GM23248 (cell line): Measurements from ENCODE around the gene ZNF429. TPM values are rescaled to one million over a fixed set of nuclear protein-coding genes. Genes with fewer than 3 reads are reported as not detected.

Source experiments
- DNase-seq: peaks from one replicate; pipeline ENCODE4 v3.0.0-alpha.2; 2015
- H2AFZ ChIP-seq: fragments of 200-600 bp; sonication (generic); 2 replicates; pipeline ENCODE4 v1.6.1; 2016; ENCODE audit warnings: antibody characterized with exemption
- H3F3A ChIP-seq: fragments of 200-600 bp; sonication (generic); 2 replicates; pipeline ENCODE4 v1.6.1; 2016; ENCODE audit warnings: mild to moderate bottlenecking, antibody characterized with exemption, mixed run types; ENCODE audit not compliant: insufficient read depth
- H3K27ac ChIP-seq: fragments of 200-600 bp; sonication (generic); 2 replicates; pipeline ENCODE4 v1.5.1; 2016; ENCODE audit warnings: mild to moderate bottlenecking
- H3K27me3 ChIP-seq: fragments of 200-600 bp; sonication (generic); replicated peaks from 2 replicates; pipeline ENCODE4 v1.6.1; 2016; ENCODE audit warnings: mild to moderate bottlenecking; ENCODE audit not compliant: insufficient read depth
- H3K36me3 ChIP-seq: fragments of 200-600 bp; sonication (generic); 2 replicates; pipeline ENCODE4 v1.6.1; 2016; ENCODE audit warnings: low read depth, mild to moderate bottlenecking
- H3K4me1 ChIP-seq: fragments of 200-600 bp; sonication (generic); 2 replicates; pipeline ENCODE4 v1.6.1; 2016; ENCODE audit warnings: mild to moderate bottlenecking; ENCODE audit not compliant: insufficient read depth
- H3K4me2 ChIP-seq: fragments of 200-600 bp; sonication (generic); one replicate; pipeline ENCODE4 v1.6.1; 2016; ENCODE audit warnings: mild to moderate bottlenecking; ENCODE audit not compliant: unreplicated experiment
- H3K4me3 ChIP-seq: fragments of 200-600 bp; sonication (generic); 2 replicates; pipeline ENCODE4 v1.5.1; 2016; ENCODE audit warnings: mild to moderate bottlenecking
- H3K79me2 ChIP-seq: fragments of 200-600 bp; sonication (generic); 2 replicates; pipeline ENCODE4 v1.6.1; 2016; ENCODE audit warnings: mild to moderate bottlenecking; ENCODE audit not compliant: insufficient read depth
- H3K9ac ChIP-seq: fragments of 200-600 bp; sonication (generic); 2 replicates; pipeline ENCODE4 v1.6.1; 2016; ENCODE audit warnings: mild to moderate bottlenecking
- H3K9me2 ChIP-seq: fragments of 200-600 bp; sonication (generic); 2 replicates; pipeline ENCODE4 v1.6.1; 2016; ENCODE audit warnings: mixed run types, mild to moderate bottlenecking, moderate library complexity; ENCODE audit not compliant: insufficient read depth
- H3K9me3 ChIP-seq: fragments of 200-600 bp; sonication (generic); one replicate; pipeline ENCODE4 v1.6.1; 2017; ENCODE audit warnings: low read depth
- H4K20me1 ChIP-seq: fragments of 200-600 bp; sonication (generic); 2 replicates; pipeline ENCODE4 v1.6.0; 2016; ENCODE audit not compliant: insufficient read depth
- EZH2 ChIP-seq: fragments of 200-600 bp; sonication (generic); IDR thresholded peaks from 2 replicates; pipeline ENCODE4 v1.6.1; 2018; ENCODE audit warnings: antibody characterized with exemption, mild to moderate bottlenecking; ENCODE audit not compliant: insufficient read depth, poor library complexity, severe bottlenecking
- EZH2phosphoT487 ChIP-seq: fragments of 200-600 bp; sonication (generic); IDR thresholded peaks from 2 replicates; pipeline ENCODE4 v1.6.1; 2018; ENCODE audit warnings: antibody characterized with exemption, moderate library complexity, mild to moderate bottlenecking, low read depth; ENCODE audit not compliant: insufficient read depth
- WGBS, 2 experiments: methylation state at CpG; one replicate each; pipeline ENCODE4 v1.1.6; 2015 to 2017; ENCODE audit warnings: low lambda C conversion rate in 2 of 2, low coverage in 1 of 2; ENCODE audit errors: missing lambda C conversion rate in 2 of 2; 5-methylcytosine and 5-hydroxymethylcytosine counted together
- in situ Hi-C: fragments of 300-500 bp; cut with MboI; formaldehyde crosslinking; loops from 2 replicates; pipeline ENCODE4 v1.15.0; 2020
- polyA plus RNA-seq: library from polyadenylated mRNA; unstranded; fragments of >200 nt; fragmentation: Nextera tagmentation; extraction: Ambion mirVana; gene quantifications from 2 replicates; pipeline ENCODE4 v1.2.1, GENCODE V29; 2016
- total RNA-seq: library from RNA; depleted of rRNA; stranded (reverse); fragments of >200 nt; shearing (Covaris generic); gene quantifications from 2 replicates; pipeline ENCODE4 v1.2.3, GENCODE V29; 2014

ZNF429 gene
- total and polyA plus RNA-seq, 2 experiments from 2014 or later, result 6.1 to 8.1 TPM

DNA sequence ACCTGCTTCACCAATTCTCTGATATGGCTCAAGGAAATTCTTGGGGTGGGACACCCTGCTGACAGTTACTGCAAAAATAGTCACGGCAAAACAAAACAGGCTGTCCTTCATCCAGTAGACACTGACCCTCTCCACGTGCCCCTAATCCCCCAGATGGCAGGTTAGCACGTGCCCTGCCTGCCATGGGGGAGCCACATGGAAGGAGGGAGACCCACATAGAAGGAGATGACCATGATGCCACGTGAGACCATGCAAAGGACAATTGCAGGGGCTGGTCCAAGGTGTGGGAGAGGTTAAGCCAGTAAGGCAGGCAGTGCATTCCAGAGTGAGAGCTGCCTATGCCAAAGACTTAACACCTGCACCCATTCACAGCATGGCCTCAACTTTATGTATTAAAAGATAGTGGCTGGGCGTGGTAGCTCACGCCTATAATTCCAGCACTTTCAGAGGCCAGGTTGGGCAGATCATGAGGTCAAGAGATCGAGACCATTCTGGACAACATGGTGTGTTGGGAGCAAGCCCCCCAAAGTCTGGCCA is 82.7 kb downstream of the ZNF429 start:
- Histone ChIP-seq H3K9ac (no peak overlapping the region), H3K36me3 (no peaks in the 10 kb centered on the region), H3K4me2 (no peak overlapping the region), H3K27ac (no peak overlapping the region), H3F3A (no peaks in the 10 kb centered on the region), H3K9me2 (no peaks in the 10 kb centered on the region), H3K4me3 (no peak overlapping the region), H3K27me3 (no peaks in the 10 kb centered on the region), H3K4me1 (no peaks in the 10 kb centered on the region), H3K9me3 (no peaks in the 10 kb centered on the region), H2AFZ (no peak overlapping the region), H4K20me1 (no peaks in the 10 kb centered on the region), H3K79me2 (no peaks in the 10 kb centered on the region)
- WGBS, 2 experiments, result 62 to 65% methylated on average over 7 of the region's 7 CpGs
- DNase-seq, result no peak
- in situ Hi-C loops, result no loop called here
- no peak for TF ChIP-seq EZH2
- no peak for TF ChIP-seq EZH2phosphoT487

DNA sequence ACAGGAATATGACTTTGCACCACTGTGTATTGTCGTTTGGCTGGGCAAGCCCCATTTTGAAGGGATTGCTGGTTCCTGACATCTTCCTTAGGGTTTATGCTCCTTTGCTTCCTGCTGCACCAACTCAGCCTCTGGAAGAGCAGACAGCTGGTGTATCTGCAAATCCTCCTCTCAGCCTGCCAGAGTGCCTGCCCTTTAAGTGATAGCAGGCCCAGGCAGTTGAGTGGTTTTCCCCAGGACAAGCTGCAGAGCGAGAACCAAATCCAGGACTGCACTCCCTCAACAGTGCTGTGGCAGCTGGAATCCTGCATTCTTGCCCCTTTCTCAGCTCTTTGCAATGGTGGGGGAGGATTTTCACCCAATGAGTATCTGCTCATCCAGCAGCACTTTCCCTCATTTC is 85.5 kb downstream of the ZNF429 start:
- Histone ChIP-seq H3K4me1 (no peaks in the 10 kb centered on the region), H3K9ac (no peak overlapping the region), H3K36me3 (no peaks in the 10 kb centered on the region), H3K27me3 (no peaks in the 10 kb centered on the region), H3K4me2 (no peak overlapping the region), H3K27ac (no peak overlapping the region), H3F3A (no peaks in the 10 kb centered on the region), H3K79me2 (no peaks in the 10 kb centered on the region), H4K20me1 (no peaks in the 10 kb centered on the region), H3K9me3 (no peaks in the 10 kb centered on the region), H3K4me3 (no peak overlapping the region), H2AFZ (no peak overlapping the region), H3K9me2 (no peaks in the 10 kb centered on the region)
- DNase-seq, result no peak
- 22 to 51% methylated on average over 2 of the region's 2 CpGs for WGBS, 2 experiments
- no peak for TF ChIP-seq EZH2phosphoT487
- TF ChIP-seq EZH2, result no peak
- in situ Hi-C loops, result no loop called here

DNA sequence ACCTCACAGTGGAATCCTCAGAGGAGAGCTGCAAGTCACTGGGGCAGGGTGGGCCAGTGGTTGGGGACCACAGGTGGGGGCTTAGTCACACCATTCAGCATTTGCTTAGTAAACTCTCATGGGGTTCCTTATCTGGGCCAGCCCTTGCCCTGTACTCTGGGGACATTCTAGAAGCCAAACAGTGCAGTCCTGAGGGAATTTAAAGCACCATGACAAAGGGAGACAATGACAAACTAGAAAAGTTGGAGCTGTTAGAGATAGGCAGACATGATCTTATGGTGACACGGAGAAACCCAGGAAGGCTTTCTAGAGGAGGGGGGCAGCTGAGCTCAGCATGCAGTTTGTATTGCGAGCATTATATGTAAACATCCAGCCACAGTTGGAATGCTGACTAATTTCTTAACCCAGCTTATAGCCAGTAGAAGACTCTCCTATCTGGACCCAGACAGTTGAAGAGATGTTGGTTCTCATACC is 87.6 kb downstream of the ZNF429 start:
- no peak overlapping the region for H3K9ac ChIP-seq
- no peak for DNase-seq
- in situ Hi-C loops, result no loop called here
- TF ChIP-seq EZH2phosphoT487 (no peak), EZH2 (no peak)
- H3K4me2 ChIP-seq, result no peak overlapping the region
- H3K27me3 ChIP-seq, result no peaks in the 10 kb centered on the region
- no peaks in the 10 kb centered on the region for H3K4me1 ChIP-seq
- H3K9me3 ChIP-seq, result no peaks in the 10 kb centered on the region
- H2AFZ ChIP-seq, result no peak overlapping the region
- no peaks in the 10 kb centered on the region for H3F3A ChIP-seq
- H3K79me2 ChIP-seq, result no peaks in the 10 kb centered on the region
- 50 to 69% methylated on average over 2 of the region's 2 CpGs for WGBS, 2 experiments
- H3K36me3 ChIP-seq, result no peaks in the 10 kb centered on the region
- no peaks in the 10 kb centered on the region for H3K9me2 ChIP-seq
- H3K4me3 ChIP-seq, result no peak overlapping the region
- no peak overlapping the region for H3K27ac ChIP-seq
- no peaks in the 10 kb centered on the region for H4K20me1 ChIP-seq

DNA sequence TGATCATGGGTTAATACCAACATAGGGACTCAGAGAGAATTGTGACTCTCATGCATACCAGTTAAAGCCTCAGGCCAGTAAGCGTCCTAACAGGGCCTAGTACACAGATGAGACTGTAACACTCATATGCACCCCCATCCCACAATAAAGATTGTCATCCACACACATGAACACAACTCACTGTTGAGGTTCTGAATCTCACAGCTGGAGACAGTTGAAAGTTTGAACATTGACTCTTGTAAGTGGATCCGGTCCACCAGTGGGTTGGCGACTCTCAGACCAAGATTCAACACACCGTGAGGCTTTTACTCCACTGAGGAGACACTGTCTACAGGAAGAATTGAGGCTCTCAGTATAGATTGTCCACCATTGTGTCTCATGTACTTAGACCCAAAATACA is 88.1 kb downstream of the ZNF429 start:
- Histone ChIP-seq H3K9ac (no peak overlapping the region), H3K4me2 (no peak overlapping the region), H2AFZ (no peak overlapping the region), H3K9me2 (no peaks in the 10 kb centered on the region), H3K27me3 (no peaks in the 10 kb centered on the region), H3K4me1 (no peaks in the 10 kb centered on the region), H3K4me3 (no peak overlapping the region), H4K20me1 (no peaks in the 10 kb centered on the region), H3K79me2 (no peaks in the 10 kb centered on the region), H3K36me3 (no peaks in the 10 kb centered on the region), H3K27ac (no peak overlapping the region), H3K9me3 (no peaks in the 10 kb centered on the region), H3F3A (no peaks in the 10 kb centered on the region)
- no peak for DNase-seq
- 63 to 69% methylated on average over 4 of the region's 4 CpGs for WGBS, 2 experiments
- in situ Hi-C loops, result no loop called here
- no peak for TF ChIP-seq EZH2phosphoT487
- TF ChIP-seq EZH2, result no peak
